Adrenal gland (tissue), 12 donors: ENCODE data around the gene INHBC. TPM values are rescaled to one million over a fixed set of nuclear protein-coding genes. Genes with fewer than 3 reads are reported as not detected.

Experiments
- DNase-seq, 7 donors: peaks; one replicate each; pipeline ENCODE4 v3.0.0-alpha.2; 2019 to 2020
- H3K27ac ChIP-seq, 5 donors: fragments of 200-600 bp; sonication (generic) in 4 of 5; 1 replicate in 3 of 5; 2 replicates in 2 of 5; pipeline versions ENCODE4 v1.5.1 to v1.8.0; 2016 to 2020; ENCODE audit warnings: mild to moderate bottlenecking in 1 of 5
- H3K27me3 ChIP-seq: fragments of 200-600 bp; 2 replicates; pipeline ENCODE4 v1.8.0; 2021
- H3K36me3 ChIP-seq, 2 donors: fragments of 200-600 bp; replicated peaks in 1 of 2; 1 replicate in 1 of 2; 2 replicates in 1 of 2; pipeline versions ENCODE4 v1.5.1 to v1.8.0; 2018 to 2022
- H3K4me1 ChIP-seq, 2 donors: fragments of 200-600 bp; replicated peaks in 1 of 2; 1 replicate in 1 of 2; 2 replicates in 1 of 2; pipeline versions ENCODE4 v1.5.1 to v1.8.0; 2018 to 2021
- H3K4me3 ChIP-seq, 4 donors: fragments of 200-600 bp; sonication (generic) in 3 of 4; one replicate each; pipeline ENCODE4 v1.5.1; 2016 to 2018
- H3K9me3 ChIP-seq, 3 donors: fragments of 200-600 bp; sonication (generic) in 1 of 3; replicated peaks in 1 of 3; 1 replicate in 2 of 3; 2 replicates in 1 of 3; pipeline versions ENCODE4 v1.5.1 to v1.8.0; 2016 to 2021
- POLR2A ChIP-seq, 2 donors: fragments of 450-650 bp; IDR thresholded peaks; one replicate each; pipeline ENCODE4 v1.6.1; 2017; ENCODE audit warnings: antibody characterized with exemption in 2 of 2, mild to moderate bottlenecking in 2 of 2, moderate library complexity in 1 of 2
- WGBS, 4 donors: extraction: QIAGEN DNeasy Blood & Tissue Kit in 2 of 4; methylation state at CpG; one replicate each; pipeline versions ENCODE4 v1.1.5 to v1.1.7; 2013 to 2017; 5-methylcytosine and 5-hydroxymethylcytosine counted together
- intact Hi-C, 2 donors: fragments of 100-400 bp; cut with DNase I; formaldehyde crosslinking; loops; one replicate each; pipeline versions ENCODE4 v1.14.1 to v1.15.0; 2022 to 2023
- polyA plus RNA-seq, 3 donors: library from polyadenylated mRNA; stranded (reverse); fragments of 200-250 nt in 2 of 3; fragments of 350-450 nt in 1 of 3; fragmentation: Illumina TruSeq in 1 of 3; extraction: RNeasy Lipid Tissue Mini Kit (QIAGEN cat#74804) in 1 of 3; gene quantifications; one replicate each; pipeline ENCODE4 v1.2.3, GENCODE V29; 2013 to 2014
- total RNA-seq, 9 donors: library from RNA; depleted of rRNA in 4 of 9; stranded (reverse); fragments of >200 nt in 4 of 9; fragments of 120-200 nt in 1 of 9; fragmentation: NEBNext Ultra II Directional in 1 of 9; extraction: Animal tissue kit (Norgen Biotek cat#: 25700) in 1 of 9; gene quantifications; one replicate each; pipeline versions ENCODE4 v1.1.0 to v1.2.4, GENCODE V29; 2013 to 2023
- TF ChIP-seq, protein P1 (sequence below), 6 experiments: fragments of 450-650 bp in 4 of 6; fragments of 200-600 bp in 2 of 6; sonication (generic) in 1 of 6; IDR thresholded peaks; 1 replicate in 5 of 6; 2 replicates in 1 of 6; pipeline versions ENCODE4 v1.5.1 to v1.8.0; 2016 to 2021; ENCODE audit warnings: antibody characterized with exemption in 6 of 6, mild to moderate bottlenecking in 2 of 6, moderate library complexity in 1 of 6
- donor health status: healthy with polysubstance abuse.
- donor health status: Bipolar disorder and iron deficiency.
- donor health status: DM: yes; HTN: yes; CAD: no.
- donor health status: DM: no; HTN: no; CAD: no.
- donor health status: DM: no; HTN: no; CAD: no.
- donor health status: DM: yes; HTN: yes; CAD: no.

Gene INHBC
- total and polyA plus RNA-seq, 12 donors = not detected

DNA sequence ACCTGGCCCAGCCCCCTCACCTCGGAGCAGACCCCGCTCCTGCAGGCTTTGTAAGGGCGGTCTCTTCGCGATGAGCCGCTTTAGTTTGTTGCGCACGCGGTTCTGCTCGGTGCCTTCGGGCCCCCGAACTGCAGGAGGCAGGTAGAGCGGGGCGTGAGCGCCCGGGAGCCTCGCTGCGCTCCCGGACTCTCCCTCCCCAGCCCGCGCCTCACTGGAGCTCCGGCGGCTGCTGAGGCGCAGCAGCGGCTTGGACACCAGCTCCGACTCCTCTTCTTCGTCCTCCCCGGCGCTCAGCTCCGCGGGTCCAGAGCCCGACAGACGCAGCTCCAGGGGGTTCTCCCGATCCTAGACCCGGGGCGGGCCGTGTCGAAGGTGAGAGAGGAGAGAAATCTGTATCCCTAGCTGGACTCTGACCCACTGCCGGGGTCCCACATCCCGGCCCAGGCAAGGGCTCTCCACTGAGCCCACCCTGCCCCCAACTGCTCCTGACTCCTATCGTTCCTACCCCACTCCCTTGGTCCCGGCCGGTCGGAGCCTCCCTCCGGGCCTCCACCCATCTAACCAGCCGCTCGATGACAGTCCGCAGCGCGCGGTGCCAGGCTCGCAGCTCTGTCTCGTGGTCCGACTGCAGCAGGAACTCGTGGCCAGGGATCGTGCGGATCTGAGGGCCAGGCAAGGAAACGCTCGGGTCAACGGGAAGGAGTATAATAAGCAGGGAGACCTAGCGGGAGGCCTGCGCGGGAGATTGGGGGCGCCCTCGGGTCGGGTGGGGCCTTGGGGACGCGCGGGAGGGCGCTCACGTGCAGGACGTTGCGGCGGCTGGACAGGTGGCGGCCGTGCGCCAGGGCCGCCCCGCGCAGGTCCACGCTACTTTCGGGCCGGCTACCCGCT lies 40.9 kb downstream of the INHBC start:
- Histone ChIP-seq H3K36me3 (no peaks in the 10 kb centered on the region), H3K9me3 (no peaks in the 10 kb centered on the region), H3K27ac (no peak overlapping the region), H3K4me3 (peak overlapping the region in 2 of 4 donors; percentile 7 to 49), H3K4me1 (peaks cover 11 to 14% of the 10 kb centered on the region in 2 donors), H3K27me3 (peaks cover 26% of the 10 kb centered on the region)
- intact Hi-C loops = no loop called here
- WGBS, 4 donors = 9 to 20% (median 16%) methylated on average over 31 to 84 of the region's 84 CpGs
- TF ChIP-seq, protein P1, sequence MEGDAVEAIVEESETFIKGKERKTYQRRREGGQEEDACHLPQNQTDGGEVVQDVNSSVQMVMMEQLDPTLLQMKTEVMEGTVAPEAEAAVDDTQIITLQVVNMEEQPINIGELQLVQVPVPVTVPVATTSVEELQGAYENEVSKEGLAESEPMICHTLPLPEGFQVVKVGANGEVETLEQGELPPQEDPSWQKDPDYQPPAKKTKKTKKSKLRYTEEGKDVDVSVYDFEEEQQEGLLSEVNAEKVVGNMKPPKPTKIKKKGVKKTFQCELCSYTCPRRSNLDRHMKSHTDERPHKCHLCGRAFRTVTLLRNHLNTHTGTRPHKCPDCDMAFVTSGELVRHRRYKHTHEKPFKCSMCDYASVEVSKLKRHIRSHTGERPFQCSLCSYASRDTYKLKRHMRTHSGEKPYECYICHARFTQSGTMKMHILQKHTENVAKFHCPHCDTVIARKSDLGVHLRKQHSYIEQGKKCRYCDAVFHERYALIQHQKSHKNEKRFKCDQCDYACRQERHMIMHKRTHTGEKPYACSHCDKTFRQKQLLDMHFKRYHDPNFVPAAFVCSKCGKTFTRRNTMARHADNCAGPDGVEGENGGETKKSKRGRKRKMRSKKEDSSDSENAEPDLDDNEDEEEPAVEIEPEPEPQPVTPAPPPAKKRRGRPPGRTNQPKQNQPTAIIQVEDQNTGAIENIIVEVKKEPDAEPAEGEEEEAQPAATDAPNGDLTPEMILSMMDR (IDR thresholded peaks at IDR 0.05) = no peak
- no peak for TF ChIP-seq POLR2A (IDR thresholded peaks at IDR 0.05)
- DNase-seq = peak in 5 of 7 donors; percentile 43 to 73 (median 59)

DNA sequence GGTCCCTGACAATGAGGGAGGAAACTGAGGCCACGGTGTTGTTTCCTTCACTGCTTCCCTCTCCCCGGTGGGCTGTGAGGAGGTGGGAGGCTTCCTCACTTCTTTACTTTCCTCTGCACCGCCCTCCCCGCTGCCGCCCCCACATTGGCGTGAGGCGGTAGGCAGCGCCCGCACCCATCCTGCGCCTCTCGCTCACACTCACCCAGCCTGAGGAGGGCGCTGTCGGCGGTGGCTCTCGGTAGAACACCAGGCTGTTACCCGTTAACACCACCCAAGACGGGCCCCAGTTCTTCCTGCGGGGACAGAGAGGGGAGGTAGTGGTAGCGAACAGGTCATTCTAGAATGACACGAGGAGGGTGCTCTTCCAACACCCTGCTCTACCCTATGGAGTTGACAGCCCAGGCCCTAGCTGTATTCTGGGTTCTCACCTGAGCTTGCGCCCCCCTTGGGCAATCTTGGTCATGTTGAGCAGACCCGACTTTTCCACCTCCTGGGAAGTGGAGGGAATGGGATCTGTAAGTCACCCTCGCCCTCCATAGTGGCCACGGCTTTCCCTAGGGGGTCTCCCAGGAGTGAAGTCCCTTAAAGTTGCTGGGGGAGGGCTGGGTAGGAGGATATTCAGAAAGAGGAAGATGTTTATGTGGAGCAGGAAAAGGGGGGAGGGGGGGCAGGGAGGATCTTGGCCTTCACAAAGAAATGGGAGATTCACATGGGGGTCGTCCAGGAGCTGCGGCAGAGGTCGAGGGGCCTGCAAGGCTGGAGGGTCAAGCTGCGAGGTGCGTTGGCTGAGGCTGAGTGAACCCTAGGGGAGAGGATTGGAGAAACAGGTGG lies 41.8 kb downstream of the INHBC start:
- peak overlapping the region in 1 of 5 donors; percentile 86 for H3K27ac ChIP-seq
- TF ChIP-seq POLR2A (IDR thresholded peaks at IDR 0.05) = no peak
- TF ChIP-seq, protein P1 (IDR thresholded peaks at IDR 0.05) = peak in 2 of 6 experiments; percentile 14
- peaks cover 11 to 14% of the 10 kb centered on the region in 2 donors for H3K4me1 ChIP-seq
- no peaks in the 10 kb centered on the region for H3K9me3 ChIP-seq
- no peaks in the 10 kb centered on the region for H3K36me3 ChIP-seq
- H3K4me3 ChIP-seq = peak overlapping the region in 2 of 4 donors; percentile 7 to 49
- H3K27me3 ChIP-seq = peaks cover 26% of the 10 kb centered on the region
- DNase-seq = no peak
- intact Hi-C loops = no loop called here
- WGBS, 4 donors = 16 to 25% (median 17%) methylated on average over 12 to 29 of the region's 29 CpGs

DNA sequence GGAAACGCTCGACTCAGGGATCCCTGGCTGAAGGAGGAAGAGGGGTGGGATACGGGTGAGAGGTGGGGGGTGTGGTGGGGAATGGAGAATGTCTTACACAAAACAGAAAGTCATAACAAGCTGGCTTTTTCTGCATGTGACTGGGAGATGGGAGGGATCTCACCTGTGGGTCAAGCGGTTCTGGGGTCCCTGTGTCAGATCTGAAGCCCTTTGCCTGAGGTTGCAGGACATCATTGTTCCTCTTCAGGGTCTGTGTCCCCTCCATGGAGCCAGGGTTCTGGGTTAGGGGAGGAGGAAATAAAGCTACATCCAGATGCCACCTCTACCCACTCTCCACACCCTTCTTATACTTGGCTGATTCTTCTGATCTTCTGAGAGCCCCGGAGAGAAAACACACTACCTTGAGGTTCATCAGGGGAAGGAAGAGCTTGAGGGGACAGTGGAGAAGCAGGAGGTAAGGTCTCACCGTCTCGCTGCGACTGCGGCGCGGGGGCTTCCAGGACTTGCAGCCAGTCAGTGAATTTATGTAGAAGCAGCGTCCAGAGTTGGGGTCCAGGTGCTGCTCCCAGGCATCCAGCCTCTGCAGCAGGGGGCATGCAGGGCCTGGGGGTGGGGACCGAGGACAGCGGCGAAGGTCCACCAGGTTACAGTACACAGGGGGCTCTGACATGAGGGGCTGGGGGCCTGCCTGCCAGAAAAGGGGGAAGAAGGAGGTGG lies 42.6 kb downstream of the INHBC start:
- TF ChIP-seq POLR2A (IDR thresholded peaks at IDR 0.05) = no peak
- TF ChIP-seq, protein P1 (IDR thresholded peaks at IDR 0.05) = no peak
- peaks cover 11 to 14% of the 10 kb centered on the region in 2 donors for H3K4me1 ChIP-seq
- peak overlapping the region in 1 of 4 donors; percentile 49 for H3K4me3 ChIP-seq
- H3K9me3 ChIP-seq = no peaks in the 10 kb centered on the region
- WGBS, 4 donors = 71 to 84% (median 75%) methylated on average over 15 of the region's 15 CpGs
- no peaks in the 10 kb centered on the region for H3K36me3 ChIP-seq
- intact Hi-C loops = no loop called here
- no peak for DNase-seq
- peak overlapping the region in 2 of 5 donors; percentile 68 to 86 for H3K27ac ChIP-seq
- H3K27me3 ChIP-seq = peaks cover 26% of the 10 kb centered on the region
